ENCODE data around the gene ANK3. TPM values are rescaled to one million over a fixed set of nuclear protein-coding genes. Genes with fewer than 3 reads are reported as not detected.

ANK3 gene
- total RNA-seq, 1 experiment from 2014 or later, result 6.7 TPM

GRCh38 chr10:60270426-60270825 is 119.2 kb downstream of the ANK3 start:
- POLR2A ChIA-PET, result no interaction called here

GRCh38 chr10:60267802-60268201 is 121.9 kb downstream of the ANK3 start:
- intact Hi-C loops (cut with micrococcal nuclease), result no loop called here
- no peaks in the 10 kb centered on the region for H3K36me3 Mint-ChIP-seq (ENCODE audit: insufficient read depth, unreplicated experiment)
- CTCF ChIA-PET, result interaction anchor here (0.6 kb wide), 1 partner anchor 20 kb away, joined by 4 read pairs; no protein-coding TSS in a partner anchor
- no peaks in the 10 kb centered on the region for H3K9me3 Mint-ChIP-seq (ENCODE audit: unreplicated experiment)
- no peaks in the 10 kb centered on the region for H3K27me3 Mint-ChIP-seq (ENCODE audit: insufficient read depth, unreplicated experiment)
- no peak overlapping the region for H3K4me3 Mint-ChIP-seq (ENCODE audit: unreplicated experiment)
- BruUV-seq (replicated peaks), result no TSS peak
- TF ChIP-seq CTCF (IDR thresholded peaks at IDR 0.05; ENCODE audit: unreplicated experiment), result no peak
- H3K4me1 Mint-ChIP-seq (ENCODE audit: insufficient read depth, unreplicated experiment), result no peaks in the 10 kb centered on the region
- H3K27ac Mint-ChIP-seq (ENCODE audit: low read depth, unreplicated experiment), result no peak overlapping the region
- POLR2A ChIA-PET, result no interaction called here
- no peak for DNase-seq (ENCODE audit: unreplicated experiment)

More at GRCh38 chr10:60270426-60270825, 119.2 kb downstream of the ANK3 start:
- H3K4me1 Mint-ChIP-seq (ENCODE audit: insufficient read depth, unreplicated experiment), result no peaks in the 10 kb centered on the region
- TF ChIP-seq CTCF (IDR thresholded peaks at IDR 0.05; ENCODE audit: unreplicated experiment), result no peak
- DNase-seq (ENCODE audit: unreplicated experiment), result no peak
- H3K27me3 Mint-ChIP-seq (ENCODE audit: insufficient read depth, unreplicated experiment), result no peaks in the 10 kb centered on the region
- CTCF ChIA-PET, result interaction anchor here (1.6 kb wide), 1 partner anchor 10 kb away, joined by 6 read pairs; no protein-coding TSS in a partner anchor
- no peaks in the 10 kb centered on the region for H3K36me3 Mint-ChIP-seq (ENCODE audit: insufficient read depth, unreplicated experiment)
- no peaks in the 10 kb centered on the region for H3K9me3 Mint-ChIP-seq (ENCODE audit: unreplicated experiment)
- intact Hi-C loops (cut with micrococcal nuclease), result no loop called here
- H3K27ac Mint-ChIP-seq (ENCODE audit: low read depth, unreplicated experiment), result no peak overlapping the region
- no TSS peak for BruUV-seq (replicated peaks)
- H3K4me3 Mint-ChIP-seq (ENCODE audit: unreplicated experiment), result no peak overlapping the region

- no peak for DNase-seq (ENCODE audit: unreplicated experiment)
- Mint-ChIP-seq H3K4me3 (ENCODE audit: unreplicated experiment) (no peak overlapping the region), H3K36me3 (ENCODE audit: insufficient read depth, unreplicated experiment) (no peaks in the 10 kb centered on the region), H3K9me3 (ENCODE audit: unreplicated experiment) (no peaks in the 10 kb centered on the region), H3K27ac (ENCODE audit: low read depth, unreplicated experiment) (no peak overlapping the region), H3K27me3 (ENCODE audit: insufficient read depth, unreplicated experiment) (no peaks in the 10 kb centered on the region), H3K4me1 (ENCODE audit: insufficient read depth, unreplicated experiment) (no peaks in the 10 kb centered on the region)
- no peak for TF ChIP-seq CTCF (IDR thresholded peaks at IDR 0.05; ENCODE audit: unreplicated experiment)
- ChIA-PET CTCF (no interaction called here), POLR2A (no interaction called here)
- BruUV-seq (replicated peaks), result no TSS peak
- intact Hi-C loops (cut with micrococcal nuclease), result no loop called here
These were observed 123.2 kb downstream of the ANK3 start for GRCh38 chr10:60266513-60266912.

DNA sequence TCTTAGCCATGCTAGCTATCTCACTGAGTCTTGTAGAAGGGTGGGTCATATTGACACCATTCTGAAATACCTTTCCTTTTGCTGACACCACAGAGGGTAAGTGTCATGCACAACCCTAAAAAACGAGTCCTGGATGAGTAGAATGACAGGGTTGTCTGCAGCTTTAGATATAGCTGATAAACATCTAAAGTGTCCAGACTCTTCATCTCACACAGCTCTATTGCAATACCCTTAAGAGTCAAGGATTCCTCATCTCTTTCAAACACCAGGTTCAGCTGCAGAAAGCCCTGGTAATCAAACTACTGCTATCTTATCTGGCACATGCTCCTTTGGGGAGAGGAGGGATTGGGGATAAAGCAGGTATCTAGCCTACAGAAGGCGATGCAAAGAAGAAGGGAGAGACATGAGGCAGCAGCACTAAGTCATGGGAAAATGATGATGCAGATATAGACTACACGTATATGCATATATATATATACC is 127.0 kb downstream of the ANK3 start:
- intact Hi-C loops (cut with micrococcal nuclease), result no loop called here

More for the DNA sequence above, 127.0 kb downstream of the ANK3 start:
- Mint-ChIP-seq H3K27ac (ENCODE audit: low read depth, unreplicated experiment) (peak overlapping the region; percentile 42), H3K9me3 (ENCODE audit: unreplicated experiment) (no peaks in the 10 kb centered on the region), H3K4me1 (ENCODE audit: insufficient read depth, unreplicated experiment) (no peaks in the 10 kb centered on the region), H3K4me3 (ENCODE audit: unreplicated experiment) (no peak overlapping the region), H3K36me3 (ENCODE audit: insufficient read depth, unreplicated experiment) (no peaks in the 10 kb centered on the region), H3K27me3 (ENCODE audit: insufficient read depth, unreplicated experiment) (no peaks in the 10 kb centered on the region)
- no TSS peak for BruUV-seq (replicated peaks)
- CTCF ChIA-PET, result interaction anchor here (2.1 kb wide), 1 partner anchor 171 kb away, joined by 4 read pairs; no protein-coding TSS in a partner anchor
- TF ChIP-seq CTCF (IDR thresholded peaks at IDR 0.05; ENCODE audit: unreplicated experiment), result no peak
- no peak for DNase-seq (ENCODE audit: unreplicated experiment)
- POLR2A ChIA-PET, result interaction anchor here (0.7 kb wide), 1 partner anchor 175 kb away, joined by 3 read pairs; no protein-coding TSS in a partner anchor

Data from MCF 10A (cell line).